SKM-1 treated with dmso at 0.1 percent for 144 hours (cell line): ENCODE measurements around the gene COX10.

ENCODE experiments used
- DNase-seq: peaks from one replicate; lab custom pipeline; 2025; ENCODE audit not compliant: unreplicated experiment; lab: John Stamatoyannopoulos, UW

The COX10 gene

DNA sequence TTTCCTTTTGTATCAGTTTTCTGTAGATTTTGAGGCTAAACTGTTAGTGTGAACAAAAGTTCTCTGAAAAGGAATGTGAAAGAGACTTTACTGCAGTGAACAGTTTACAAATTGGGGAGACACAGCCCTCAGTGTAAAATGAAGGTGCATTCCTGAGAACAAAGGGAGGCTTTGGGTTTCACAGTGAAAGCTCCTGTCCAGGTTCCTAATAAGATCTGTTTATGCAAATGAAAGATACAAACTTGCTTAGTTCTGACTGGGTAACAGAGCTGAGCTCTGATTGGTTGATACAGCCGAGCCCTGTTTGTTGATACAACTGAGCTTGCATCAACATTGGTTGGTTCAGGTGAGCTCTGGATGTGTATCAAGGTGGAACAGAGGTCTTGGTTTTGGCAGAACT, 175.7 kb downstream of the COX10 start:
- no peak for DNase-seq

DNA sequence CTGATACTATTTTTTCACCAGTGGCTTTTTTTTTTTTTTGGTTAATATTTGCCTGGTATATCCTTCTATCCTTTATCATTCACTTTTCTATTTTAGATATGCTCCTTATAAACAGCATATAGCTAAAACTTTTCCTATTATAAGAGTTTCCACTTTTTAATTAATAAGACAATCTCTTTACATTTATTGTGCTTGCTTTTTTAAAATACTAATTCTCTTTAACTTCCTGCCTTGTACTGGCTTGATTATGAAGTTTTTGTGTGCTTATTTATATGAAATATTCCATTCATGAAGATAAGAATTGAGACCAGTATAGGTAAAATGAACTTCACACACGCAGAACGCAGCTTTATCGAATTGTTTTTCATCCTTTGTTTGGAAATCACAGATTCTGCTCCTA, 176.3 kb downstream of the COX10 start:
- DNase-seq, result no peak
